ENCODE data around the gene GSPT1.

GSPT1 gene

GRCh38 chr16:11843206-11843605 lies 72.5 kb downstream of the GSPT1 start:
- TF ChIP-seq SIN3A (IDR thresholded peaks at IDR 0.05; ENCODE audit: borderline replicate concordance, insufficient read depth, low read length) (no peak), POLR2AphosphoS5 (IDR thresholded peaks at IDR 0.05; ENCODE audit: low read depth, low read length) (no peak)

DNA sequence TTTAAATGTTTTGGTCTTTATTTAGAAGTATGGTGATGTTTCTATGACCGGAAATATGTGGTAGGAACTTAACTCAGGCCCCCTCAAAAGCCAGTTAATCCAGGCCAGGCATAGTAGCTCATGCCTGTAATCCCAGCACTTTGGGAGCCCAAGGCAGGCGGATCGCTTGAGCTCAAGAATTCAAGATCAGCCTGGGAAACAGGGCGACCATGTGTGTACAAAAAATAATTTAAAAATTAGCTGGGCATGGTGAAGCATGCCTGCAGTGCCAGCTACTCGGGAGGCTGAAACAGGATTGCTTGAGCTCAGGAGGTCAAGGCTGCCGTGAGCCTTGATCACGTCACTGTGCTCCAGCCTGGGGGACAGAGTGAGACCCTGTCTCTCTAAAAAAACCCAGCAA lies 74.7 kb downstream of the GSPT1 start:
- TF ChIP-seq TAF1 (IDR thresholded peaks at IDR 0.05; ENCODE audit: borderline replicate concordance, insufficient read depth, low read length) (no peak), SIN3A (IDR thresholded peaks at IDR 0.05; ENCODE audit: borderline replicate concordance, insufficient read depth, low read length) (no peak), POLR2AphosphoS5 (IDR thresholded peaks at IDR 0.05; ENCODE audit: low read depth, low read length) (no peak), REST (IDR thresholded peaks at IDR 0.05; ENCODE audit: insufficient read depth in 1 of 2, low read depth in 2 of 2, low read length in 2 of 2) (no peak), FOXP2 (optimal IDR thresholded peaks at IDR 0.05; ENCODE audit: borderline replicate concordance, extremely low read depth, extremely low read length, insufficient read depth) (no peak)

DNA sequence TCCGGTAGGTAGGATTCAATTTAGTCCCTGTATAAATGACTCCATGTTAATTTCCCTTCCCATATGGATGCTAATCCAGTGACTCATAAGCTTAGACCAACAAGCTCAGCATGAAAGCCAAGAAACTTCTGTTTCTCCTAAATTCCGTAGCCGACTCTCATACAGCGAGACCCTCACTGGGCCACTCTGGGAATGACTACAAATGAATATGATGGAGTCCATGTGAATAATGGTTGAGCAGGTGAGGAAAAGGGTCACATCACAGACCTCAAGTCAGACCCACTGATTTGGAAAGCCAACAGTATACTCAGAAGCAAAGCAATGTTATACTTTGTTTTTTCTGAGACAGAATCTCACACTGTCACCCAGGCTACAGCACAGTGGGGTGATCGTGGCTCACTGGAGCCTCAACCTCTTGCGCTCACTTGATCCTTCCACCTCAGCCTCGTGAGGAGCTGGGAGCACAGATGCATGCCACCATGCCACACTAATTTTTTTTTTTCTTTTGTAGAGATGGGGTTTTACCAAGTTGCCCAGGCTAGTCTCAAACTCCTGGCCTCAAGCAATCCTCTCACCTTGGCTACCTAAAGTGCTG lies 79.0 kb downstream of the GSPT1 start:
- TF ChIP-seq FOXP2 (optimal IDR thresholded peaks at IDR 0.05; ENCODE audit: borderline replicate concordance, extremely low read depth, extremely low read length, insufficient read depth) = no peak
- no peak for TF ChIP-seq TAF1 (IDR thresholded peaks at IDR 0.05; ENCODE audit: borderline replicate concordance, insufficient read depth, low read length)
- TF ChIP-seq REST (IDR thresholded peaks at IDR 0.05; ENCODE audit: insufficient read depth in 1 of 2, low read depth in 2 of 2, low read length in 2 of 2) = no peak
- TF ChIP-seq SIN3A (IDR thresholded peaks at IDR 0.05; ENCODE audit: borderline replicate concordance, insufficient read depth, low read length) = no peak
- TF ChIP-seq POLR2AphosphoS5 (IDR thresholded peaks at IDR 0.05; ENCODE audit: low read depth, low read length) = no peak

DNA sequence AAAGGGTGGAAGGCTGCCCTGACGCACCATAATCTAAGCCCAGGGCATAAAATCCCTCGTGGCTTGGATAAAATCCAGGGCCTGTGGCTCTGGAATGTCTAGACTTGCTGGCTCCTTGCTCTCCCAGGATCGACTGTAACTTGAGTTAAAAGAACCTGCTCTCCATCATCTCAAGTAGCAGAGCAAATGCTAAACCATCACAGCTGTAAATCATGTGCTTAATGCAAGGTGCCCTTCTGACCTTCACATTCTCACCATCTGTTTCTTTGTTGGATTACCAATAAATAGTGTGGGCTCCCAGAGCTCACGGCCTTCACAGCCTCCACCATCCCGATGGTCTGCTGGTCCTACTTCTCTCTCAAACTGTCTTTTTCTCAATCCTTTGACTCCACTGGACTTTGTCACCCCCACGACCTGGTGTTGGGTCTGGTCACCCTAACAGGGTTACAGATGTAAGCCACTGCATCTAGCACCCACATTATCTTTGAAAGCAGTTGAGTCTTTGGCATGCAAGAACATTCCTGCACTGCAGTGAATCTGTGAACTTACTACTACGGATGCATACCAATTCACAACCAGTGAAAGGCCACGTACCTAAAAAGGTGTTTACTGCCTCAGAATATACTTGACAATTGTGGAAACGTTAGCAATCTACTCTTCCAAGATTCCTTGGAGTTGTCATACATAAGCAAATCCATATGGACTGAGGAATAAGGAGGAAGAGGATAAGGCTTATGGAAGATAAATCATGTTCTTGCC lies 79.7 kb downstream of the GSPT1 start:
- no peak; the same call in 1 of the 2 replicates for TF ChIP-seq POLR2AphosphoS5 (IDR thresholded peaks at IDR 0.05; ENCODE audit: low read depth, low read length)
- TF ChIP-seq REST (IDR thresholded peaks at IDR 0.05; ENCODE audit: insufficient read depth in 1 of 2, low read depth in 2 of 2, low read length in 2 of 2) = no peak
- TF ChIP-seq SIN3A (IDR thresholded peaks at IDR 0.05; ENCODE audit: borderline replicate concordance, insufficient read depth, low read length) = no peak
- no peak for TF ChIP-seq TAF1 (IDR thresholded peaks at IDR 0.05; ENCODE audit: borderline replicate concordance, insufficient read depth, low read length)
- no peak for TF ChIP-seq FOXP2 (optimal IDR thresholded peaks at IDR 0.05; ENCODE audit: borderline replicate concordance, extremely low read depth, extremely low read length, insufficient read depth)

DNA sequence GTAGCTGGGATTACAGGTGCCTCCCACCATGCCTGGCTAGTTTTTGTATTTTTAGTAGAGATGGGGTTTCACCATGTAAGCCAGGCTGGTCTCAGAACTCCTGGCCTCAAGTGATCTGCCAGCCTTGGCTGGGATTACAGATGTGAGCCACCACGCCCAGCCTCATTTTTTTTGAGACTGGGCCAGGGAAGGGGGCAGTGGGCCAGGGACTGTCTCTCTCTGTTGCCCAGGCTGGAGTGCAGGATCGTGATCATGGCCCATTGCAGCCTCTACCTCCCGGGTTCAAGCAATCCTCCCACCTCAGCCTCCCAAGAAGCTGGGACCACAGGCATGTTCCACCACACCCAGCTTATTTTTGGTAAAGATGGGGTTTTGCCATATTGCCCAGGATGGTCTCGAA lies 80.4 kb downstream of the GSPT1 start:
- TF ChIP-seq SIN3A (IDR thresholded peaks at IDR 0.05; ENCODE audit: borderline replicate concordance, insufficient read depth, low read length) (no peak), REST (IDR thresholded peaks at IDR 0.05; ENCODE audit: insufficient read depth in 1 of 2, low read depth in 2 of 2, low read length in 2 of 2) (no peak), TAF1 (IDR thresholded peaks at IDR 0.05; ENCODE audit: borderline replicate concordance, insufficient read depth, low read length) (no peak), POLR2AphosphoS5 (IDR thresholded peaks at IDR 0.05; ENCODE audit: low read depth, low read length) (no peak), FOXP2 (optimal IDR thresholded peaks at IDR 0.05; ENCODE audit: borderline replicate concordance, extremely low read depth, extremely low read length, insufficient read depth) (no peak)
